T-cell (primary cell): ENCODE data around the gene GJD2. TPM values are rescaled to one million over a fixed set of nuclear protein-coding genes. Genes with fewer than 3 reads are reported as not detected.

ENCODE experiments used
- ATAC-seq, 4 experiments: fragments of 200-7000 bp in 3 of 4; fragments of 150-1000 bp in 1 of 4; cut with Tn5 transposase; replicated peaks in 1 of 4; 1 replicate in 3 of 4; 2 replicates in 1 of 4; pipeline ENCODE4 v1.10.0; 2021; ENCODE audit warnings: moderate library complexity in 3 of 4, mild to moderate bottlenecking in 2 of 4, moderate number of reproducible peaks in 1 of 4
- CTCF ChIA-PET, 2 donors: fragments of 300-600 bp; sonication (Branson Sonifier 250); formaldehyde crosslinking; loops; one replicate each; lab custom pipeline; 2022; ENCODE audit warnings: antibody characterized with exemption in 2 of 2; lab: Charles Lee
- POLR2A ChIA-PET, 2 donors: fragments of 300-600 bp; sonication (Branson Sonifier 250); formaldehyde crosslinking; loops; one replicate each; lab custom pipeline; 2022; ENCODE audit warnings: antibody characterized with exemption in 2 of 2; lab: Charles Lee
- DNase-seq, 35 experiments: peaks; one replicate each; pipeline versions ENCODE4 v3.0.0 to v3.0.0-alpha.2; 2013 to 2023
- H3K27ac ChIP-seq: one replicate; pipeline ENCODE4 v1.5.1; 2013; ENCODE audit warnings: low read length
- H3K27me3 ChIP-seq, 2 experiments: replicated peaks in 1 of 2; 1 replicate in 1 of 2; 2 replicates in 1 of 2; pipeline versions ENCODE4 v1.6.1 to v1.7.0; 2013; ENCODE audit warnings: low read length in 1 of 2, mixed read lengths in 1 of 2; ENCODE audit not compliant: control insufficient read depth in 2 of 2, insufficient read depth in 2 of 2; ENCODE audit errors: extremely low read depth in 1 of 2
- H3K36me3 ChIP-seq, 2 donors: 1 replicate in 1 of 2; 2 replicates in 1 of 2; pipeline versions ENCODE4 v1.6.1 to v1.7.0; 2013; ENCODE audit warnings: low read length in 1 of 2; ENCODE audit not compliant: control insufficient read depth in 2 of 2, insufficient read depth in 1 of 2; ENCODE audit errors: extremely low read depth in 1 of 2
- H3K4me1 ChIP-seq, 2 experiments: 1 replicate in 1 of 2; 2 replicates in 1 of 2; pipeline versions ENCODE4 v1.6.1 to v1.7.0; 2013; ENCODE audit warnings: low read length in 2 of 2, mixed read lengths in 1 of 2; ENCODE audit not compliant: insufficient read depth in 2 of 2, control insufficient read depth in 1 of 2; ENCODE audit errors: extremely low read depth in 1 of 2
- H3K4me3 ChIP-seq, 2 donors: 1 replicate in 1 of 2; 2 replicates in 1 of 2; pipeline versions ENCODE4 v1.5.1 to v1.7.0; 2013; ENCODE audit warnings: mild to moderate bottlenecking in 2 of 2, low read length in 1 of 2, moderate library complexity in 1 of 2; ENCODE audit not compliant: control insufficient read depth in 1 of 2; ENCODE audit errors: extremely low read depth in 1 of 2
- H3K9me3 ChIP-seq: 2 replicates; pipeline ENCODE4 v1.7.0; 2013
- H3K27ac Mint-ChIP-seq, 2 donors: one replicate each; pipeline ENCODE4 v1.8.0; 2020 to 2021; ENCODE audit warnings: mild to moderate bottlenecking in 2 of 2, mixed read lengths in 2 of 2
- H3K27me3 Mint-ChIP-seq, 2 donors: one replicate each; pipeline ENCODE4 v1.8.0; 2021 to 2022; ENCODE audit warnings: mixed read lengths in 2 of 2
- H3K36me3 Mint-ChIP-seq: one replicate; pipeline ENCODE4 v1.8.0; 2021; ENCODE audit warnings: mixed read lengths
- H3K4me1 Mint-ChIP-seq, 3 donors: one replicate each; pipeline ENCODE4 v1.8.0; 2020 to 2022; ENCODE audit warnings: mixed read lengths in 3 of 3, mild to moderate bottlenecking in 1 of 3
- H3K4me3 Mint-ChIP-seq, 3 donors: one replicate each; pipeline ENCODE4 v1.8.0; 2020 to 2022; ENCODE audit warnings: mild to moderate bottlenecking in 3 of 3, mixed read lengths in 3 of 3, moderate library complexity in 3 of 3
- H3K9me3 Mint-ChIP-seq, 3 donors: one replicate each; pipeline ENCODE4 v1.8.0; 2020 to 2022; ENCODE audit warnings: mixed read lengths in 3 of 3
- WGBS: methylation state at CpG from one replicate; pipeline ENCODE4 v1.1.5; 2013; ENCODE audit warnings: missing lambda C conversion rate; ENCODE audit not compliant: insufficient coverage; 5-methylcytosine and 5-hydroxymethylcytosine counted together
- total RNA-seq, 35 experiments: library from RNA in 6 of 35; stranded (reverse) in 6 of 35; fragments of 120-200 nt in 1 of 35; gene quantifications; one replicate each; pipeline versions ENCODE4 v1.2.1 to v1.2.4 and lab custom pipeline; 2013 to 2026

GJD2 gene
- total RNA-seq, 5 donors from 2014 or later (not counting 1 experiment from before 2014, with no cell fraction given): not detected

- H3K36me3 ChIP-seq: no peaks in the 10 kb centered on the region
- POLR2A ChIA-PET: no interaction called here
- Mint-ChIP-seq H3K27ac (no peak overlapping the region), H3K9me3 (no peaks in the 10 kb centered on the region), H3K4me3 (no peak overlapping the region), H3K36me3 (no peaks in the 10 kb centered on the region), H3K27me3 (peaks cover 48 to 56% of the 10 kb centered on the region in 2 donors), H3K4me1 (peaks cover 0 to 6% (median 2%) of the 10 kb centered on the region in 3 donors)
- H3K27ac ChIP-seq: no peak overlapping the region
- H3K4me3 ChIP-seq: no peak overlapping the region
- CTCF ChIA-PET: no interaction called here
- H3K4me1 ChIP-seq: no peaks in the 10 kb centered on the region
- WGBS: 80% methylated on average over 2 of the region's 6 CpGs
- DNase-seq (no peak), ATAC-seq (no peak)
- H3K27me3 ChIP-seq: peaks cover 11 to 25% of the 10 kb centered on the region in 2 experiments
- H3K9me3 ChIP-seq: no peaks in the 10 kb centered on the region
These were observed 35.3 kb upstream of the GJD2 start for GRCh38 chr15:34790121-34790520.

GRCh38 chr15:34789326-34789725 lies 34.5 kb upstream of the GJD2 start:
- Histone ChIP-seq H3K36me3 (no peaks in the 10 kb centered on the region), H3K9me3 (no peaks in the 10 kb centered on the region), H3K27me3 (peaks cover 9 to 17% of the 10 kb centered on the region in 2 experiments), H3K4me1 (no peaks in the 10 kb centered on the region), H3K4me3 (no peak overlapping the region), H3K27ac (no peak overlapping the region)
- H3K4me1 Mint-ChIP-seq: peaks cover 0 to 2% (median 2%) of the 10 kb centered on the region in 3 donors
- ChIA-PET POLR2A (no interaction called here), CTCF (no interaction called here)
- no peak overlapping the region for H3K27ac Mint-ChIP-seq
- ATAC-seq (no peak), DNase-seq (no peak)
- 79% methylated on average over 5 of the region's 7 CpGs for WGBS
- no peak overlapping the region for H3K4me3 Mint-ChIP-seq
- no peaks in the 10 kb centered on the region for H3K36me3 Mint-ChIP-seq
- no peaks in the 10 kb centered on the region for H3K9me3 Mint-ChIP-seq
- H3K27me3 Mint-ChIP-seq: peaks cover 45 to 59% of the 10 kb centered on the region in 2 donors

GRCh38 chr15:34786206-34786605 lies 31.4 kb upstream of the GJD2 start:
- Mint-ChIP-seq H3K9me3 (peaks cover 0 to 11% (median 0%) of the 10 kb centered on the region in 3 donors), H3K4me1 (no peaks in the 10 kb centered on the region), H3K36me3 (no peaks in the 10 kb centered on the region), H3K27me3 (peaks cover 38 to 46% of the 10 kb centered on the region in 2 donors), H3K4me3 (no peak overlapping the region), H3K27ac (no peak overlapping the region)
- WGBS: 64% methylated on average over 2 of the region's 2 CpGs
- POLR2A ChIA-PET: no interaction called here
- Histone ChIP-seq H3K9me3 (no peaks in the 10 kb centered on the region), H3K36me3 (no peaks in the 10 kb centered on the region), H3K27ac (no peak overlapping the region), H3K4me1 (no peaks in the 10 kb centered on the region), H3K27me3 (peaks cover 0 to 5% of the 10 kb centered on the region in 2 experiments), H3K4me3 (no peak overlapping the region)
- ATAC-seq (no peak), DNase-seq (no peak)
- CTCF ChIA-PET: no interaction called here

- H3K27me3 Mint-ChIP-seq: peaks cover 26 to 31% of the 10 kb centered on the region in 2 donors
- DNase-seq (no peak), ATAC-seq (no peak)
- no peak overlapping the region for H3K4me3 Mint-ChIP-seq
- Histone ChIP-seq H3K36me3 (no peaks in the 10 kb centered on the region), H3K4me1 (no peaks in the 10 kb centered on the region), H3K9me3 (no peaks in the 10 kb centered on the region), H3K4me3 (no peak overlapping the region), H3K27me3 (peaks cover 0 to 5% of the 10 kb centered on the region in 2 experiments), H3K27ac (no peak overlapping the region)
- H3K36me3 Mint-ChIP-seq: no peaks in the 10 kb centered on the region
- no peak overlapping the region for H3K27ac Mint-ChIP-seq
- no peaks in the 10 kb centered on the region for H3K4me1 Mint-ChIP-seq
- H3K9me3 Mint-ChIP-seq: peaks cover 7 to 20% (median 8%) of the 10 kb centered on the region in 3 donors
- ChIA-PET CTCF (no interaction called here), POLR2A (no interaction called here)
These were observed 29.2 kb upstream of the GJD2 start for GRCh38 chr15:34783991-34784390.

GRCh38 chr15:34783431-34783830 lies 28.6 kb upstream of the GJD2 start:
- no peaks in the 10 kb centered on the region for H3K36me3 Mint-ChIP-seq
- no peak overlapping the region for H3K4me3 Mint-ChIP-seq
- Histone ChIP-seq H3K27ac (no peak overlapping the region), H3K4me1 (no peaks in the 10 kb centered on the region), H3K36me3 (no peaks in the 10 kb centered on the region), H3K27me3 (peaks cover 0 to 5% of the 10 kb centered on the region in 2 experiments), H3K4me3 (no peak overlapping the region), H3K9me3 (no peaks in the 10 kb centered on the region)
- ChIA-PET POLR2A (no interaction called here), CTCF (no interaction called here)
- peaks cover 7 to 20% (median 8%) of the 10 kb centered on the region in 3 donors for H3K9me3 Mint-ChIP-seq
- H3K27ac Mint-ChIP-seq: no peak overlapping the region
- whole genome bisulfite sequencing: 100% methylated on average over 1 of the region's 2 CpGs
- ATAC-seq: no peak
- no peak for DNase-seq
- H3K27me3 Mint-ChIP-seq: peaks cover 26 to 31% of the 10 kb centered on the region in 2 donors
- no peaks in the 10 kb centered on the region for H3K4me1 Mint-ChIP-seq

GRCh38 chr15:34782901-34783300 lies 28.1 kb upstream of the GJD2 start:
- peaks cover 26 to 31% of the 10 kb centered on the region in 2 donors for H3K27me3 Mint-ChIP-seq
- ATAC-seq (no peak), DNase-seq (no peak)
- H3K36me3 Mint-ChIP-seq: no peaks in the 10 kb centered on the region
- H3K4me1 ChIP-seq: no peaks in the 10 kb centered on the region
- ChIA-PET CTCF (no interaction called here), POLR2A (no interaction called here)
- no peak overlapping the region for H3K27ac Mint-ChIP-seq
- H3K4me3 Mint-ChIP-seq: no peak overlapping the region
- WGBS: no CpG with 5 or more reads among the region's 3 CpGs
- no peaks in the 10 kb centered on the region for H3K9me3 ChIP-seq
- peaks cover 7 to 20% (median 8%) of the 10 kb centered on the region in 3 donors for H3K9me3 Mint-ChIP-seq
- no peaks in the 10 kb centered on the region for H3K4me1 Mint-ChIP-seq
- peaks cover 0 to 5% of the 10 kb centered on the region in 2 experiments for H3K27me3 ChIP-seq
- no peaks in the 10 kb centered on the region for H3K36me3 ChIP-seq
- no peak overlapping the region for H3K27ac ChIP-seq
- no peak overlapping the region for H3K4me3 ChIP-seq

- H3K27ac Mint-ChIP-seq: no peak overlapping the region
- peaks cover 7 to 20% (median 8%) of the 10 kb centered on the region in 3 donors for H3K9me3 Mint-ChIP-seq
- Histone ChIP-seq H3K9me3 (no peaks in the 10 kb centered on the region), H3K27me3 (peaks cover 0 to 2% of the 10 kb centered on the region in 2 experiments), H3K4me1 (no peaks in the 10 kb centered on the region), H3K4me3 (no peak overlapping the region), H3K27ac (no peak overlapping the region), H3K36me3 (no peaks in the 10 kb centered on the region)
- no peaks in the 10 kb centered on the region for H3K4me1 Mint-ChIP-seq
- ATAC-seq (no peak), DNase-seq (no peak)
- H3K36me3 Mint-ChIP-seq: no peaks in the 10 kb centered on the region
- WGBS: no CpG with 5 or more reads among the region's 2 CpGs
- CTCF ChIA-PET: no interaction called here
- H3K4me3 Mint-ChIP-seq: no peak overlapping the region
- POLR2A ChIA-PET: no interaction called here
- H3K27me3 Mint-ChIP-seq: peaks cover 26 to 33% of the 10 kb centered on the region in 2 donors
These were observed 25.9 kb upstream of the GJD2 start for GRCh38 chr15:34780725-34781124.
